GM13976 (cell line): Measurements from ENCODE around the gene CSMD2.

ENCODE experiments used
- DNase-seq: peaks from one replicate; pipeline ENCODE4 v3.0.0; 2012; ENCODE audit warnings: low spot score
- CTCF ChIP-seq: IDR thresholded peaks from 2 replicates; pipeline ENCODE4 v1.5.1; 2012; ENCODE audit warnings: borderline replicate concordance, mild to moderate bottlenecking; ENCODE audit not compliant: insufficient read depth; ENCODE audit errors: extremely low read depth, missing control alignments, control extremely low read depth
- in situ Hi-C: fragments of 300-500 bp; cut with MboI; formaldehyde crosslinking; loops from one replicate; pipeline ENCODE4 v1.12.0; 2022; ENCODE audit warnings: low sequenced_read_pairs, mixed read lengths, inconsistent platforms; ENCODE audit not compliant: unreplicated experiment

CSMD2 gene

GRCh38 chr1:34078383-34078782 lies 86.6 kb downstream of the CSMD2 start:
- in situ Hi-C loops = no loop called here
- no peak for TF ChIP-seq CTCF

GRCh38 chr1:34075576-34075975 lies 89.5 kb downstream of the CSMD2 start:
- no peak for DNase-seq
- no peak for TF ChIP-seq CTCF
- in situ Hi-C loops = no loop called here

More at GRCh38 chr1:34078383-34078782, 86.6 kb downstream of the CSMD2 start:
- DNase-seq = no peak

- in situ Hi-C loops = no loop called here
- no peak for TF ChIP-seq CTCF
- no peak for DNase-seq
Observed at GRCh38 chr1:34073028-34073695, 91.9 kb downstream of the CSMD2 start.

- no peak for TF ChIP-seq CTCF
- no peak for DNase-seq
Observed at GRCh38 chr1:34070201-34070836, 94.7 kb downstream of the CSMD2 start.

GRCh38 chr1:34066981-34067603 lies 97.9 kb downstream of the CSMD2 start:
- in situ Hi-C loops = no loop called here
- TF ChIP-seq CTCF = no peak
- no peak for DNase-seq

More at GRCh38 chr1:34070201-34070836, 94.7 kb downstream of the CSMD2 start:
- in situ Hi-C loops = no loop called here

GRCh38 chr1:34066166-34066565 lies 98.9 kb downstream of the CSMD2 start:
- TF ChIP-seq CTCF = no peak
- DNase-seq = no peak
- in situ Hi-C loops = no loop called here
